Activated CD8-positive, alpha-beta memory T cell treated with anti-CD3 and anti-CD28 coated beads, Interleukin-2, amount 50 U/mL, for 48 hours (primary cell): Measurements from ENCODE around the gene CD163.
"Not testable (repeated sequence)": the region's sequence is repeated elsewhere in the genome, so short reads cannot be mapped to it uniquely, and the experiment has no call there.

ENCODE experiments used
- DNase-seq: peaks from one replicate; pipeline ENCODE4 v3.0.0-alpha.2; 2020

CD163 gene

GRCh38 chr12:7448099-7448498 is 55.5 kb downstream of the CD163 start:
- DNase-seq, result no peak

GRCh38 chr12:7444537-7444936 is 59.0 kb downstream of the CD163 start:
- DNase-seq, result no peak

GRCh38 chr12:7444076-7444475 is 59.5 kb downstream of the CD163 start, which contains the start of gene CD163L1:
Gene CD163L1, minus strand, starts transcription at chr12:7444153. Its CDS starts 26 bp downstream, at chr12:7444127.
- DNase-seq, result no peak

- no peak for DNase-seq
Observed at GRCh38 chr12:7441216-7441615, 62.4 kb downstream of the CD163 start.

- peak; percentile 71 for DNase-seq
Observed at GRCh38 chr12:7439579-7440505, 63.7 kb downstream of the CD163 start.

- not testable (repeated sequence) for DNase-seq
Observed at GRCh38 chr12:7438291-7438995, 65.1 kb downstream of the CD163 start.

GRCh38 chr12:7437494-7437893 is 66.1 kb downstream of the CD163 start:
- not testable (repeated sequence) for DNase-seq

- no peak for DNase-seq
Observed at GRCh38 chr12:7434670-7435069, 68.9 kb downstream of the CD163 start.

- no peak for DNase-seq
Observed at GRCh38 chr12:7433276-7433822, 70.2 kb downstream of the CD163 start.

GRCh38 chr12:7431993-7432685 is 71.4 kb downstream of the CD163 start:
- DNase-seq, result no peak
